ENCODE data around the gene RIOK3. TPM values are rescaled to one million over a fixed set of nuclear protein-coding genes. Genes with fewer than 3 reads are reported as not detected.
"Not testable (repeated sequence)": the region's sequence is repeated elsewhere in the genome, so short reads cannot be mapped to it uniquely, and the experiment has no call there.

RIOK3 gene
- total RNA-seq, 1 donor from 2014 or later = 57.7 TPM

DNA sequence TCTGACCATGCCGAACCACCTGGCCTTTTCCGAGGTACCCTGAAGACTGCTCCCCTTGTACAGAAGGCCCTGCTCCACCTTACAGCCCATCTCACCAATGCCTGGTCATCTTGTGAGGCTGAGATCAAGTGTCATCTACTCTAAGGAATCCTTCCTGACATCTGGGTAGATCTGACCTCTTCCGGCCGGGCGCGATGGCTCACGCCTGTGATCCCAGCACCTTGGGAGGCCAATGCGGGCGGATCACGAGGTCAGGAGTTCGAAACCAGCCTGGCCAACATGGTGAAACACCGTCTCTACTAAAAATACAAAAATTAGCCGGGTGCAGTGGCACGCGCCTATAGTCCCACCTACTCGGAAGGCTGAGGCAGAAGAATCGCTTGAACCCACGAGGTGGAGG lies 2.1 kb upstream of the RIOK3 start:
- DNase-seq (ENCODE audit: low read depth in 2 of 2) = no peak

DNA sequence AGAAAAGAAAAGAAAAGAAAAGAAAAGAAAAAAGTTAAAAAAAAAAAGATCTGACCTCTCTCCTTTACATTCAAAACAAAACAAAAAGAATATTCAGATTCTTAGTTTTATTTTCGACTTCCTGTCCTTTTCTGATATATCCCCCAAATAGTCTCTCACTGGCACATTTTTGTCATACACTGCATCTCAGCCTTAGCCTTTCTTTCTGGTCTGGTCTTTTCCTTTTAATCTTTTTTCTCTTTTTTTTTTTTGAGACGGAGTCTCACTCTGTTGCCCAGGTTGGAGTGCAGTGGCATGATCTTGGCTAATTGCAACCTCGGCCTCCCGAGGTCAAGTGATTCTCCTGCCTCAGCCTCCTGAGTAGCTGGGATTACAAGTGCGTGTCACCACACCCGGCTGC lies 1.6 kb upstream of the RIOK3 start:
- no peak for DNase-seq (ENCODE audit: low read depth in 2 of 2)

DNA sequence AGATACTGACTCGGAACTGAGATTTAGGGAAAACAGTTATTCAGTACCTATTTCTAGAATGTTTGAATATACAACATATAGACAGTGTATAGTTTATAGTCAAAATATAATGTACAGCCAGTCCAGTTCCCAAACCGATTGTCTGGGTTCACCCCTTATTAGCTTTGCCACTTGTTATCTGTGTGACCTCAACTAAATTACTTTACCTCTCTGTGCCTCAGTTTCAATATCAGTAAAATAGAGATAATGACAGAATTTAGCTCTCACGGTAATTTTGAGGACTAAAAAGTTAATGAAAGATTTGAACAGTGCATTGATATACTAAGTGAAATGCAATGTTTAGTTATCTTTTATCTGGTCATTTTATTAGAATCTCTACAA lies 750 bp upstream of the RIOK3 start:
- no peak for DNase-seq (ENCODE audit: low read depth in 2 of 2)

DNA sequence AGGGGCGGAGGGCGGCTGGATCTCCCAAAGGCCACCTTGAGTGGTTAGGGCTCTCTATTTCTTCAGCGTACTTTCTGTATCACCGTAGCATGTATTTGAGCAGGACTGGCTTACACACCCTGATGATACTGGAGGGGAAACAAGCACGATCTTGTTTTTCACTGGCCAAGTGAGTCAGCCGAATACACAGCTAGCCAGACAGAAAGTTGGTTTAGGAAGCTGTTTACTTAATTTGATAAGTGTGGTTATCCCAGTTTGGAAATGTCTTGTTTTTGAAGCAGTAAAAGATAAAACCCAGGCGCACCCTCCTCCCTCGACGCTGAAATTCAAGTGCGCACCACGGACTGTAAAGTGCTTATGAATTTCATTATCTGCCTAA lies 582 bp downstream of the RIOK3 start:
- peak; percentile 48 to 62 for DNase-seq (ENCODE audit: low read depth in 2 of 2)

DNA sequence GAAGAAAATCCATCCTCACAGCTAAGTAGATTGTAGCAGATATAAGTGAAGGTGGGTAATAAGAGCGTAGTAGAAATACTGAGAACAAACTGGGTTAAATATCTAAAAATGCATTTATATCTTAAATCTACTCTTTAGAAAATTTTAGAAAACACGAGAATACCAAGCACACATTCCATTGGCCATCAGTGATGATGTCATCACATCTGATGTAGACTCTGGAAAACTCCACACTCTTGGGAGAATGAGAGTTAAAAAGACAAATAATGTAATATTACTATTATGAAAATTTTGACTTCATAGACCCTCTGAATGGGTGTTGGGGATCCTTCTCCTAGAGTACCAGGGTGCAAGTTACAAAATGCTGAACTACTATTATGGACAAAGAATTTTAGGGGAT lies 3.7 kb downstream of the RIOK3 start:
- no peak for DNase-seq (ENCODE audit: low read depth in 2 of 2)

DNA sequence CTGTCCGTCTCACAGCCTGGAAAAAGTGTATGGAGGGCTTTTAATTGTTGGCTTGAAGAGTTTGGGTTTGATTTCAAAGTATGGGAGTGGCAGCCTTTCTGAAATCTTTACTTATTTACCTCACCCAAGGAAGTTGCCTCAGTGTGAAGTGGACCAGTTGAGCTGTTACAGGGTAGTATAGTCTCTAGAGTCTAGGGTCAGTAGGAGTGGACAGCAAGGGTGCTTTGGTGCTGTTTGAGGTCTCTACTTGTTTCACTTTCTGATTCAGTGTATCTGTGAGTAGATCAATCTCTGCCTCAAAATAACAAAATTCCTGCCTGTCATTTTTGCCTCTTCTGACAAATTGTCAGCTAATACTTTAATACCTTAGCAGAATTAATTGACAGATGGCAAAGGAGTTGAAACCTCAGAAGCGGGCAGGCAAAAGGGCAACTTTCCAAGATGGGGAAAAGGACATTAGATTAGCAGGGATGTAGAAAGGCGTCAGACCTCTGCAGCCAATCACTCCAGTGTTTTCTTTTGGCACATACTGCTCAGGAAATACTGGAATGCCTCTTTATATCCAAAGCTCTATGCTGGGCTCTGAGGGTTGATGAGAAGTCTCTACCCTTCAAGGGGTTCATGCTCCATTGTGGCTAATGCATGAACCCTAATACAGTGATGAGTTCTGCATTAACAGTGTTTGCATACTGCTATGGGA lies 5.9 kb downstream of the RIOK3 start:
- DNase-seq (ENCODE audit: low read depth in 2 of 2) = peak; percentile 23 to 41

DNA sequence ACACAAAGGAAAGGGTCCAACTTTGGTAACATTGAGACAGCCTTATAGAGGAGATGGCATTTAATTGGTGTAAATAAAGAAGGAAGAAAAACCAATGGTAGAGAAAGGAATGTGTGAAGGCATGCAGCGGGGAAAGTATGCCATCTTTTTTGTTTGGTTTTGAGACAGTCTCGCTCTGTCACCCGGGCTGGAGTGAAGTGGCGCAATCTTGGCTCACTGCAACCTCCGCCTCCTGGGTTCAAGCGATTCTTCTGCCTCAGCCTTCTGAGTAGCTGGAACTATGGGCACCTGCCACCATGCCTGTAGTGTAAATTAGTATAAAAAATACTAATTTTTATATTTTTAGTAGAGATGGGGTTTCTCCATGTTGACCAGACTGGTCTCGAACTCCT lies 6.4 kb downstream of the RIOK3 start:
- no peak for DNase-seq (ENCODE audit: low read depth in 2 of 2)

DNA sequence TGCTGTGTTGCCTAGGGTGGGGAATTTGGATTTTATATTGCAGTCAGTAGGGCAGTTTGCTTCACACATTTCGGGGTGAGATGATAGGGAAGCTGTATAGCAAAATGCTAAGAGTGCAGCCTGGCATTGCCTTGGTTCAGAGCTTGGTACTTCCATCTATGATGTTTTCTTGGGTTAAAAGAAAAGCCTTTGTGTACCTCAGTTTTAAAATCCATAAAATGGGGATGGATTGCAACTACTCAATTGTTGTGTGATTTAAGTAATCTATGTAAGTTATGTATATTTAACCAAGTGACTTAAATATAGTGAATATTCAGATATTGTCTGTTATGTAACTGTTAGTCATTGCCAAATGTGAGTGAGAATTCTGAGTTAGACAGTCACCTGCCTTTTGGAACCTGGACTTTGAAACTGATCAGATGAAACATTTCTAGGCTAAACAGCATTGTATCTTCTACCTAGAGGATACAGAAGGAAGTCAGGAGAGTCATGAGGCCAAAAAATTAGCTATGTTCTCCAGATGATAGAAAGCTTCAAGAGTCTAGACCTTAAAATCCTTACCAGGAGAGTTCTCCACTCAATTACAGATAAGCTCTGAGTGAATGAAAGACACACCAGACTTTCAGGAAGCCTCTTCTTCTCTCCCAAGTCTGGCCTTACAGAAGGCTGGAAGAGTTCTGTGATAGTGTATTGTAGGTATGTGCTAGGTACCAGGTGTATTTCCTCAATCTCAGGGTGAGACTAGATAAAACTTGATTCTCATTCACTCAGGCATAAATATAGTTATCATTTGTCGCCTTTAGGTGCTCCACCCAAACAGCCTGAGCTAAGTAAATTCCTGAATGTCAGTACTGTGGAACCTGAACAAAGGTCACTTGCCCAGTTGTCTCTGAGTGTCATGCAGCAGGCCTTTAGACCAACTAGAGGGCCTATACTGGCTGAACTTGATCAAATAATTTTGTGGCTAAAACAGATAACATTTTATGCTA lies 7.5 kb downstream of the RIOK3 start:
- no peak for DNase-seq (ENCODE audit: low read depth in 2 of 2)

DNA sequence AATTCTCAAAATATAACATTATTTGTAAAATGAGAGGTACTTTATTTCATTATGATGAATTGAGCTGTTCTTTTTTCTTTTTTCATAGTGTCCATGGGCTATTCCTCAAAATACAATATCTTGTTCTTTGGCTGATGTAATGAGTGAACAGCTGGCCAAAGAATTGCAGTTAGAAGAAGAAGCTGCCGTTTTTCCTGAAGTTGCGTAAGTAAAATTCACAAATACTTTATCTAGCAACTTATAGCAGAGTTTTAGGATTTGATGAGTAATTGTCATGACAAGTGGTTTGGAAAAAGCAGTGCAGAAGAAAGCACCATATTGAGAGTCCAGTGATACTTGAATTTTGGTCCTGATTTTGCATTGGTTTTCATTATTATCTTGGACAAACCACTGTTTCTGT lies 9.8 kb downstream of the RIOK3 start:
- DNase-seq (ENCODE audit: low read depth in 2 of 2) = no peak

DNA sequence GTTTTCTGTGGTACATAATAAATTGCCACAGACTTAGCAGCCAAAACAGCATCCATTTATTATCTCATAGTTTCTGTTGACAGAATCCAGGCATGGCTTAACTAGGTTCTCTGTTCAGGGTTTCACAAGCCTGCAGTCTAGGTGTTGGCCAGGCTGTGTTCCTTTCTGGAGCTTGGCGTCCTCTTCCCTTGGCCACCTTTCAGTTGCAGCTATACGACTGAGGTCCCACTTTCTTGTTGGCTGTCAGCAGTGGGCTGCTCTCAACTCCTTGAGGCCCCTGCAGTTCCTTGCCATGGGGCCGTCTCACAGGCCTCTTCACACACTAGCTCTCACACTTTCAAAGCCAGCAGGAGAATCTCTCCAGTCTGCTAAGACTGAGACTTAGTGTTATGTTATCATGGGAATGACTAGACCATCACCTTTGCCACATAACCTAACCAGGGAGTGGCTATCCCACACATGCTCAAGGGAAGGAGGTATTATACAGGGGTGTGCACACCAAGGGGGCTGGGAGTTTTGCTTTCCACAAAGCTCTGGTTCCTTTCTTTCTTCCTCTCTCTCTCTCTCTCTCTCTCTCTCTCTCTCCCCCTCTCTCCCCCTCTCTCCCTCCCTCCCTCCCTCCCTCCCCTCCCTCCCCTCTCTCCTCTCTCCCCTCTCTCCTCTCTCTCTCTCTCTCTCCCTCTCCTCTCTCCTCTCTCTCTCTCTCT lies 15.8 kb downstream of the RIOK3 start:
- no peak for DNase-seq (ENCODE audit: low read depth in 2 of 2)

DNA sequence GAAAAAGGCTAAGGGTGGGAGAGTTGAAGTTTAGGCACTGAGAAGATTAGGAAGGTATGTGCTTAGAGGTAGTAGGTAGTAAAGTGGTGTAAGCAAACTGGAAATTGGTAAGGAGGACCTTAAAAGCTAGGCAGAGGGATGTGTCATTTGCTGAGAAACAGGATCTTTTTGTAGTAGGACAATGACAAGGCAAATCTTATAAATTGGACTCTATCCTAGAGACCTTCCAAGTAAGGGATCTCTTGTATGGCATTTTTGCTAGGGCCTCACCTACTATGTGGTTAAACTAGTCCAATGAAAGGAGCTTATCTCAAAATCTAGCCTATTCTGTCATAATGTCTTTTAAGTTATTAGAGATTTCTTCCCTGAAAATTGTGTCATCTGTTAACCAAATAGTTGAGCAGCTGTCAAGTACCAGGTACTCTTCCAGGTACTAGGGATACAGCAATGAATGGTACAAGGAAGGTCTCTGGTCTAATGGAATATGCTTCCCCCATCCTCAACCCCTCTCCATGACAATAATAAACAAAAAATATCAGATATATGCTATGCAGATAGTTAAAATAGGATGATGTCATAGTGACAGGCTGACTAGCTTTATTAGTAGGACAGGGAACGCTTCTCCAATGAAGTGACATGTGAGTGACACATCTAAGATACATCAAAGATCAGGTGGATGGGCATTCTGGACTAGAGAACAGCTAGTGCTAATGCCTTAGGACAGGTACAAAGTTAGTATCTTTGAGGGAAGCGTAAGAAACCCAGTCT lies 17.7 kb downstream of the RIOK3 start:
- DNase-seq (ENCODE audit: low read depth in 2 of 2) = no peak

DNA sequence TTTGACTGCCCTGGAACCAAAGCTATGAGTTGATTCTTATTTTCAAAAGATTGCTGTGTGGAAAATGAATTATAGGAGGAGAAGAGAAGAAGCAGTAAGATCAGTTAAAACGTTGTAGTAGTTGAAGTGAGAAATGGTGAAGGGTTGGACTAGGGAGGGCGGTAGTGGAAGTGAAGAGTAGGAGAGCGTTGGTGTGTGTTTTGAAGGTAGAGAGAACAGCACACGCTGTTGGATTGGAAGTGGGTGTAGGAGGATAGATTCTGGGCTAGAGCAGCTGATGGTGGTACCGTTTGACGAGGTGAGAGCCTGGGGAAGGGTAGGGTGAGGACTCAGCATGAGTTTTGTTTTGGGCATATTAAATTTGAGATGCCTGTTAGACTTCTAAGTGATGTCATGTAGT lies 18.4 kb downstream of the RIOK3 start:
- DNase-seq (ENCODE audit: low read depth in 2 of 2) = no peak

DNA sequence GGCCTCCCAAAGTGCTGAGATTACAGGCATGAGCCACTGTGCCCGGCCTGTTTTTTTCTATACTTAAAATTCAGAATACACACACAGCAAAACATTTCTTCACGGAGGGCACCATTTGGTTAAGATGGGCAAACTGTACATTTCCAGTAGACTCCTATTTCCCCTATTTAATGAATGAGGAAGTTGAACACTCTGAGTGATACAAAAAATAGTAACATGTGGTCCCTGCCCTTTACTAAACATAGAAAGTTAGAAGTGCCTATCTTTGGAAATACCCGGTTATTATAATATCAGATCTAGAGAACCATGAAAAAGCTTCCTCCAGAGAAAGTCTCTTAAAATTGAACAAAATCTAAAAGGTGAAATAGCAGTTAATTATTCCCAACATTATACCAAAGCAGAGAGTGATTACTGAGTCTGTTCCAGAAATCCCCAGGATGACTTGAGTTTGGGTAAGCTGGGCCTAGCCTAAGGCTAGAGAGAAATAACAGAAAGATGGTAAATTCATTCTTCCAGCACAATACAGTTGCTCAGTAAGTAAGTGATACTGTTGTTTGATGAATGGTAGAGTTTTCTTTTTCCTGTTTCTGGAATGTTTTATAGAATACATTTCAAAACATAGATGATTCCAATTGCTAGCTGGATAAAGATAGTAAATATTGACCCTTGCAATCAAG lies 26.9 kb downstream of the RIOK3 start:
- DNase-seq (ENCODE audit: low read depth in 2 of 2) = no peak

DNA sequence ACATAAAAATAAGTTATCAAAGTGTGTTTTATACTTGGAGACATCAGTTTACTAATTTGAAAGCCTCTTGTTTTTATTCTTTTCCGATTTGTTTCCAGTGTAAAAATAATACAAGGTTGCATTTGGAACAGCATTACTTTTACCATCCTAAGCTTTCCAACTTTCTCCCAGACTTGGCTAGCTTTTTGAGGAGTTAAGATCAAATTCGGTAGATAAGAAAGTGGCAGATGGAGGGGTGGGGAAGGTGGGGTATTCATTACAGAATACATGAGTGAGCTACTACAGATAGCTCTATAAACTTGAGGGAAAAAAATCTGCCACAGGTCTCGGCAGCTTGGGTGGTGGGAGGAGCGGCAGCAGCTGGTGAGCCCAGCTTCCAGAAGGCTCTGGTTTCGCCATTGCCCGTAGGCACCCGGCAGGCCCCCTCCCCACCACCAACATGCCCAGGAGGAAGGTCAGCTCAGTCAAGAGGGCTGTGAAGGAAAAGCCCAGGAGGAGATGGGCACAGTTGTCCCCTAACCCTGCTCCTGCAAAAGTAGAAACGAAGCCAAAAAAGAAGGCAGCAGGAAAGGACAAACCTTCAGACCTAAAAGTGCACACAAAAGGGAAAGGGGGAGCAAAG lies 31.6 kb downstream of the RIOK3 start:
- DNase-seq (ENCODE audit: low read depth in 2 of 2) = no peak

DNA sequence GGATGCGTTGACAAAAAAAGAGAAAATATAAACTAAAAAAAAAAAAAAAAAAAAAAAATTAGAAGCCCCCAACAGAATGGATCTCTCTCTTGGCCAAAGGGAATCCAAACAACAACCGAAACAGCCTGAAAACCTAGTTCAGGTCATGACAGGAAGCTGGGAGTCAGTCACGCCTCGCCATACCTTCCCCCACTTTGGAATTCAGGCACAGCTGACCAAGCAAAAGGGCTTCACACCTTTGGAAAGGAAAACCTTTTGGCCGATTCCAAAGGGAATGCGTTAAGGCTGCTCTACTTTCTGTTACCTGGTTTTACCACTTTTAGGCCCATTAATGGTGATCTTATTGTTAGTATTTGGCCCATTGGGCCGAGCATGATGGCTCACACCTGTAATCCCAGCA lies 32.3 kb downstream of the RIOK3 start:
- DNase-seq (ENCODE audit: low read depth in 2 of 2) = no peak

DNA sequence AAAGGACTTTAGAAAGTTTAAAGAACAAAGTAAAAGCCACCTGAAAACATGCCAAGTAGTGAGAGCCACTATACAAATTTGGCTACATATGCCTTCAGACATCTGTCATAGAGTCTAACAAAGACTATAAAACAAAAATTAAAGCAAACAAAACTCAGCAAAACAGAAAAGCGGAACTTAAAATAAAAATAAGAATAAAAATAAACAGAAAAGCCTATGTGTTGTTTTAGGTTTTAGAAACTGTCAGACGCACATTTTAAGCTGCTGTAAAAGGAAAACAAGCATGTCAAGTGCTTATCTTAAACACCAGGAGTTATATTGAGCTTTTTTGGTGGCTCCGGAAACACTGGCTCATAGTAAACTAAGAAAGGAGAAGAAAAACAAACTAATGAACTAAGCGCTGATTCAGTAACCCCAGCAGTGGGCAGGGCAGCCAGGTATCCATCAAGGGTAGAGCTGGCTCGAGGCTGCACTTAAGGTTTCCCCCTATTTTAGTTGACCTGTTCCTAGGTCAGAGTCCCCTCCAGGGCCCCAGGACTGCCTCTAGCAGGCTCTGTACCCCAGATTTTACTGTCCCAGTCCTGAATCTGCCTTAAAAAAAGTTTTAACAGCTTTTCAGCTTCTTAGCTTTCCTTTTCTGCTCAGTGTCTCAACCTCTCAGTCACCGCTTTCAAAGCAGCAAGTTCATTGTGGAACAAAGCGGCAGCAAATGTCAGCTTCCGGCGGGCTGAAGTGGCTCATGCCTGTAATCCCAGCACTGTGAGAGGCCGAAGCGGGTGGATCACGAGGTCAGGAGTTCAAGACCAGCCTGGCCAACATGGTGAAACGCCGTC lies 34.9 kb downstream of the RIOK3 start:
- DNase-seq (ENCODE audit: low read depth in 2 of 2) = peak; percentile 33 to 63

DNA sequence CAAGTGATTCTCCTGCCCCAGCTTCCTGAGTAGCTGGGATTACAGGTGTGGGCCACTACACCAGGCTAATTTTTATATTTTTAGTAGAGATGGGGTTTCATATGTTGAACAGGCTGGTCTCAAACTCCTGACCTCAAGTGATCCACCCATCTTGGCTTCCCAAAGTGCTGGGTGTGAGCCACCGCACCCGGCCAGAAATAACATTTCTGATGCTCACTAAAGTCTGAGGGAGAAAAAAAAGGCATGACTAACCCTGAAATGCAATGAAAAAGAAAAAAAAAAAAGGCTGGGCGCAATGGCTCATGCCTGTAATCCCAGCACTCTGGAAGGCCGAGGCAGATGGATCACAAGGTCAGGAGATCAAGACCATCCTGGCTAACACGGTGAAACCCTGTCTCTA lies 36.5 kb downstream of the RIOK3 start:
- not testable (repeated sequence) for DNase-seq (ENCODE audit: low read depth in 2 of 2)

DNA sequence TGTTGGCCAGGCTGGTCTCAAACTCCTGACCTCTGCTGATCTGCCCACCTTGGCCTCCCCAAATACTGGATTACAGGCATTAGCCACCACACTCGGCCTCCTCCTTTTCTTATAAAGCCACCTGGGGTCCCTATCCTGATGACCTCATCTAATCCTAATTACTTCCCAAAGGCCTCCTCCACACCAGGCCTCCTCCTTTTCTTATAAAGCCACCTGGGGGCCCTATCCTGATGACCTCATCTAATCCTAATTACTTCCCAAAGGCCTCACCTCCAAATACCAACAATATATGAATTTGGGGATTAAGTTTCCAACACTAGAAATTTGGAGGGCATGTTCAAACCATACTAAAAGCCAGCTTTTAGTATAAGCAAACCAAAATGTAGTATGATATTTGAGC lies 40.6 kb downstream of the RIOK3 start:
- DNase-seq (ENCODE audit: low read depth in 2 of 2) = no peak

DNA sequence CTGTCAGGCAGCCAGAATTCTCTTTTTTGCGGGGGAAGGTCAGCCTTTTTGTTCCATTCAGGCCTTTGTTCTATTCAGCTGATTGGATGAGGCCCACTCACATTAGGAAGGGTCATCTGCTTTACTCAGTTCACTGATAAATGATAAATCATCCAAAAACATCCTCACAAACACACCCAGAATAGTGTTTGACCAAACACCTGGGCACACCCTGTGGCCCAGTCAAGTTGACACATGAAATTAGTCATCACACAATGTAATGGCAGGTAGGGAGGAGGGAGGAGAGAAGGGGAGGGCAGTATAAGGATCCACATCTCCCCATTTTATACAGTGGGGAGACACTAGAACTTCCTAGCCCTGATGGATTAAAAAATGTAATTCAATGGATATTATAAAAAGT lies 41.9 kb downstream of the RIOK3 start:
- peak in 1 of 2 donors; percentile 73 for DNase-seq (ENCODE audit: low read depth in 2 of 2)

All from lung microvascular endothelial cell (primary cell).